Superior temporal gyrus (tissue), 1 donor: ENCODE results near the gene BAG5.
"Not testable (repeated sequence)": the region's sequence is repeated elsewhere in the genome, so short reads cannot be mapped to it uniquely, and the experiment has no call there.

Experiments
- DNase-seq: peaks from one replicate; pipeline ENCODE4 v3.0.0-alpha.2; 2016; ENCODE audit errors: extremely low spot score

Gene BAG5

DNA sequence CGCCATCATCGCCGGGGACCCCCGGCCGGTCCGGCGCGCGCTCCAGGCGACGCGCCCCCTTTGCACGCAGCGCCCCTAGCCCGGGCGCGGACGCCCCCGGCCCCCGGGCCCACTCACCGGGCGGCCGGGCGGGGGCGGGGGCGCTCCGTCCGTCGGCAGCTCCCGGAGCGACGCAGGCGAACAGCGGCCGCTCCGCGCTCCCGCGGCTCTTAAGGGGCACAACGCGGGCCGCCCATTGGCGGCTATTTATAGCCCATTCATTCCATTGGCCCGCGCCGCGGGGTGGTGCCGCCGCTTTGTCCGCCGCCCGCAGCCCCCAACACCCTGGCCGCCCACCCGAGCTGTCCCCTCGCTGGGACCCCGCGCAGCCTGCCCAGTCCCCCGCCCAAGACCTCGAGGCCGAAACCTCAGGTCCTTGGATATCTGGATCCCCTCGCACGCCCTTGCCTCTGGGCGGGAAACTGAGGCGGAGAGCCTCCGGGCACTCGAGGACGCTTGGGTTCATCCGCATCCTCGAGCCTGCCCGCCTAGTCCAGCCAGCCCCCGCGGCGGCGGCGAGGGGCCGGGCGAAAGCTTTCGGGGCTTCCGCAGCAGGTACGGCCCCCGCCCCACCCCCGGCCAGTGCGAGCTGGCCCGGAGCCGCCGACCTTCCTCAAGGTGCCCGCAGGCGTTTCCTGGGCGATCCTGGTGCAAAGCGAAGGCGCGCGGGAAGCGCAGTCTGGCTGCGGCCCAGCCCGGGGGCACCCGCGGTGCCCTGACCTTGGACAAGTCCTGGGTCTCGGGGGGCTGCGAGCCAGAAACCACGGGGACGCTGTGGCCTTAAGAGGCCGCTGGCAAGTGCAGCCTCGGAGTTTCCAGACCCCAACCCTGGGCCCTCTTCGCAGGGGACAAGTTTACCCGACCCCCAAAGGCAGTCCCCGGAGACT is 39.5 kb downstream of the BAG5 start, which contains the start of gene CKB:
CKB (minus strand) TSS at position 182 of the 926 bp plus-strand sequence. CDS start 337 bp downstream, outside the sequence.
- DNase-seq: peak; percentile 93

DNA sequence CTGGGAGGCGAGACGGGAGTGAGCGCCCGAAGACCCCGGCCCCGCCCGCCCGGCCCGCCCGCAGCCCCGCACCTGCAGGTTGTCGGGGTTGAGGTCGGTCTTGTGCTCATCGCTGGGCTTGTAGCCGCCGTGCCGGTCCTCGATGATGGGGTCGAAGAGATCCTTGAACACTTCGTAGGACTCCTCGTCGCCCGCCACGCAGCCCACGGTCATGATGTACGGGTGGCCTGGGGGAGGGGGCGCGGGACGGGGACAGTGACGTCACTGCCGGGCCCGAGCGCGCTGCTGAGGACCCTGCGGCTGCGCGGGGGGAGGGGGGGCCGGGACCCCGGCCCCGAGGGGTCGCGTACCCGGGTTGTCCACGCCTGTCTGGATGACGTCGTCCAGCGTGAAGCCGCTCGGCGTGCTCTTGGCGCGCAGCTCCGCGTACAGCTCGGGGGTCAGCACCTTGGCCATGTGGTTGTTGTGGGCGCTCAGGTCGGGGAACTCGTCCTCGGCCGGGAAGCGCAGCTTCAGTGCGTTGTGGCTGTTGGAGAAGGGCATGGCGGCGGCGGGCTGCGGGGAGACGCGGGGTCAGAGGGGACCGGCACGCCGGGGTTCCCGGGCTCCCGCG is 40.4 kb downstream of the BAG5 start:
- DNase-seq: peak; percentile 8

DNA sequence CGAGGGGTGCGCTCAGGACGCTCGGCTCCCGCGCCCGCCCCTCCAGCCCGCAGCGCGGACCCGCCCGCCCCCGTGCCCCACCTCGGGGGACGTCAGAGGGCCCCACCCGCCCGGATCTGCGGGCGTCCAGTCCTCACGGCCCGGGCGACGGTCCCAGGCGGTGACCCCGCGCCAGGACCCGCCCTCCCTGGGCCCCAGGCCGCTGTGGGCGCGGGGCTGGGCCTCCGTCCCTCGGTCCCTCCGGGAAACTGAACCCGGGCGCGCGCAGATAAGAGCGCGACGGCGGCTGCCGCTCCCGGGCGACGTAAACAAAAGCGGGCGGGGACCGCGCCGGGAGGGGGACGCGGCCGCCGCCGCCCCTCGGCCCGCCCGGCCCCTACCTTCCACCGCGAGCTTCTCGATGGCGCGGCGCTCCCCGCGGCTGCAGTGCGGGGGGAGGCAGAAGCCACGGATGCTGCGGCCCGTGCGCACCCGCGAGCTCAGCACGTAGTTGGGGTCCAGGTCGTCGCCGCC is 41.0 kb downstream of the BAG5 start:
- no peak for DNase-seq

- DNase-seq: peak; percentile 80
Observed at GRCh38 chr14:103520657-103521437, 41.6 kb downstream of the BAG5 start.

GRCh38 chr14:103520269-103520656 is 42.2 kb downstream of the BAG5 start:
- DNase-seq: no peak

DNA sequence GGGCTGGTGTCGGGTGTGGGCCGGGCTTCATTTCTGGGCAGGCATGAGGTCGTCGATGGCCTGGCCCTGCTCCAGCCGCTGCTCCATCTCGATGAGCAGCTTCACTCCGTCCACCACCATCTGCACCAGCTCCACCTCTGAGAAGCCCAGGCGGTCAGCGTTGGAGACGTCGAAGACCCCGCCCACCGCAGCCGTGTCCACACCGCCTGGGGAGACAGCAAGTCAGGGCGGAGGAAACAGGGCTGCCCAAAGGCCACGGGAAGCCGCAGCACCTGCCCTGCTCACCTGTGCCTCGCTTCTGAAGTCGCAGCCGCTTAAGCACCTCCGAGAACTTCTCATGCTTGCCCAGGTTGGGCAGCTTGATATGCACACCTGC is 42.6 kb downstream of the BAG5 start:
- no peak for DNase-seq

- DNase-seq: no peak
Observed at GRCh38 chr14:103519043-103519836, 43.2 kb downstream of the BAG5 start.

DNA sequence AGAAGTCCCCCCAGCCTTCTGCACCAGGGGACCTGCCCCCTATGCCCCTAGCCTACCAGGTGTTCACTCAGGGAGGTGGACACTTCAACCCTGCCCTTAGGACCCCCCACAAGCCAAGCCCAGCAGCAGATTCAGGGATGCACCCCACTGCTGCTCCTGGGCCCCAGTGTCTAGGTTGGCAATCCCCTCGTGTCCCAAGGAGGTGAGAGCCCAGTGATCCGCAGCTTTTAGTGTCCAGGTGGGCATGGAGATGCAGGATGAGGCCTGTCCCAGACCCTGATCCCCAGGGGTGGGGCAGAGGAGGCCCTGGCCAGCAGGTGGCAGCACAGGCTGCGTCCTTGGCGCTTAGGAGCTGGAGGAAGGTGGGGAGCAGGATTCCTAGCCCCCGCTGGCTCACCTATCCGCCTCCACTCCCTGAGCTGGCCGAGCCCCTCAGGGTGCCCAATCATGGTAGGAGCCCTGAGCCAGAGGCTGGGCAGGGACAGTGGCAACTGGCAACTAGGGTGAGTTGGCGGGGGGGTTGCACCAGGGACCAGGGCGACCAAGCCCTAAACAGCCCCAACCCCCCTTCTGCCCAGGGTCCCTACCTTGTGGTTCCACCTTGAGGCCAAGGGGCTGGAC is 43.9 kb downstream of the BAG5 start:
- DNase-seq: peak; percentile 78

DNA sequence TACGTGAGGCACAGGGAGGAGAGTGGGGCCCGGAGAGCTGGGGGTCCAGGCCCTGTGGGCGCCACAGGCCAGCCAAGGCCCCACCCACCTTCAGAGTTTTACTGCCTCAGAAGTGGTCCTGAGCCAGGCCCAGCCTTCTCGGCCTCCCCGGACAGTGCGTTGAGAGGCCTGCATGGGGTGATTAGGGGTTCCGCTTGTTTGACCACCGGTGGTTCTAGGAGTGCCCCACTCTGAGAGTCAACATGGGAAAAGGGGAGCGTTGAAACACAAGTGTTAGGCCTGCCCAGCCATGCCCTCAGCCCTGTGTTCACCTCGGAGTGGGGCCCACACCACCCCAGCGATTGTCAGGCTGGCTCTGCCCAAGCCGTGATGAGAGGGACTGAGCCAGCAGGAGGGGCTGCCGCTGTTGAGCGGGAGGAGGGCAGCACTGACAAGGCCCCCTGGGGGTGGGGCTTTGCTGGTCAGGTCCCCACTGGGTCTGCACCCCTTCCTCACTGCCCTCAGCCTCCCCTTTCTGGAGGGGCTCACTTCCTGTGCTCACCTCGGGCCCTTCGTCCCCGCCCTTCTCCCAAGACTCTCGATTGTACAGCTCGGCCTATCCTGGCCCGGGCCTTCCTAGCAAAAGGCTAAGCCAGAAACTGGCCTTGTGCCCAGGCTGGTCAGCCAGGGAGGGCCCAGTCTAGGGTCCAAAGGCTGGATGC is 44.6 kb downstream of the BAG5 start:
- DNase-seq: no peak

DNA sequence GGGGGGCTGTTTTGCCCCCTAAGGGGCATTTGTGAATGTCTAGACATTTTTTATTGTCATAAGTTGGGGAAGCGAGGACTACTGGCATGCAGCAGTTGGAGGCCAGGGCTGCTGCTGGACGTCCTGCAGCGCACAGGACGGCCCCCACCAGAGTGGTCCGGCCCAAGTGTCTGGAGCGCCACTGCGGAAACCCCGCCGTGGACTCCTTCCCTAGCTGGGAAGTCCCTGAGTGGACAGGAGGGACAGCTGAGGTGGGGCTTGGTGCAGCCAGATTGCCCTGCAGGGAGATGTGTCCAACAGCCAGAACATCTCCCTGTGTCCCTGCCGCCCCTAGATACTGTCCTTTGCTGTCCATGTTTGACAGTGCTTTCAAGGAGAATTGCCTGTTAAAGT is 45.3 kb downstream of the BAG5 start:
- DNase-seq: no peak

GRCh38 chr14:103516426-103517173 is 45.9 kb downstream of the BAG5 start:
- DNase-seq: peak; percentile 57

- no peak for DNase-seq
Observed at GRCh38 chr14:103514596-103515421, 47.6 kb downstream of the BAG5 start.

DNA sequence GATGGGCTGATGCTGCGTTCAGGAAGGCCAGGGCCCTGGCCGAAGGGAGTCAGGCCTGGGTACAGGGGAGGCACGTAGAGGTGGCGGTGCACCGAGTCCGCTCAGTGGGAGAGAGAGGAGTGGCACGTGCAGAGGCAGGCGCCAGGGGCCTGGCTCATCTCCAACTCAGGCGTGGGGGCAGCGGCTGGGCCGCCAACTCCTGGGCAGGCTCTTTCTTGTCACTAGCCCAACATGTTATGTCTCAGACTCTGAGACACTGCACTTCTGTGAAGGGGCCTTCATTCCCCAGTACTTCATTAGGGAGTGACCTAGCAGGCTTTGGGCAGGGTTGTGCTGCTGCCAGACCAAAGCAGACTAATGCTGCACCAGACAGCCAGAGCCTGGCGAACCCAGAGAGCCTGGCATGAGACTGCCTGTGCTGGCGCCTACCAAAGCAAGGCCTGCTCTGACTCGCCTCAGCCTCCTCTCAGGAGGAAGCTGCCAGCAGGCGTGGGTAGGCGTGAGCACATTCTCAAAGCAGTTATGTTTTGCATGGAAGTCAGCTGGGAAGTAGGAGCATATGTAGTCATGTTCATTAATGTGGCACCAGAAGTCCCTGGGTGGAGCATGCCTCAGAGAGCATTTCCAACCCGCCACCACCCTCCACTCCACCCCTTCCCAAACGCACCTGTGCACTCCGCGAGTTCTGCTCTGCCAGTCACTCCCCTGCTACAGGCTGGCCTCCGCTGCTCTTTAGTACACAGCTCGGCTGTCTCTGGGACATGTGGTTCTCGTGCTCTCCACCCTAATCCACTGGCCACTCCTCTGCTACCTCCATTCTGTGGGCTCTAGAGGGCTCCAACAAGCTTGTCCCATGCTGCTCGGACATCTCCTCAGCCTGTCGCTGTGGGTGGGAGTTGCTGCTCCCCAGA is 49.5 kb downstream of the BAG5 start:
- DNase-seq: peak; percentile 73

GRCh38 chr14:103512180-103512579 is 50.3 kb downstream of the BAG5 start:
- not testable (repeated sequence) for DNase-seq

- DNase-seq: no peak
Observed at GRCh38 chr14:103510724-103511693, 51.4 kb downstream of the BAG5 start.
